HEK293 (cell line): Measurements from ENCODE around the gene SLC10A7.

ENCODE experiments used
- CTCF ChIA-PET: fragments of 350-600 bp; formaldehyde crosslinking; extraction: SDS; loops from one replicate; lab custom pipeline; 2021; ENCODE audit warnings: antibody characterized with exemption; lab: Yijun Ruan, JAX
- POLR2A ChIA-PET: fragments of 300-600 bp; formaldehyde crosslinking; extraction: SDS; loops from one replicate; lab custom pipeline; 2020; ENCODE audit warnings: antibody characterized with exemption, inconsistent platforms; lab: Yijun Ruan, JAX
- H3K27ac ChIP-seq: fragments of 200-500 bp; sonication (Bioruptor generic); 2 replicates; pipeline ENCODE4 v1.5.1; 2014; ENCODE audit warnings: low read depth, low read length, control low read depth, inconsistent platforms; ENCODE audit errors: extremely low read depth
- H3K36me3 ChIP-seq, 2 experiments: fragments of 200-500 bp in 1 of 2; sonication (Bioruptor generic) in 1 of 2; 1 replicate in 1 of 2; 2 replicates in 1 of 2; pipeline ENCODE4 v1.5.1; 2014 to 2017; ENCODE audit warnings: inconsistent platforms in 2 of 2, low read length in 2 of 2; ENCODE audit not compliant: control insufficient read depth in 2 of 2, insufficient read depth in 1 of 2
- H3K4me1 ChIP-seq: fragments of 200-500 bp; sonication (Bioruptor generic); 2 replicates; pipeline ENCODE4 v1.5.1; 2014; ENCODE audit warnings: mild to moderate bottlenecking, low read length, inconsistent platforms; ENCODE audit not compliant: control insufficient read depth, insufficient read depth
- H3K4me3 ChIP-seq: 2 replicates; pipeline ENCODE4 v1.5.1; 2011; ENCODE audit warnings: low read depth, mild to moderate bottlenecking, control low read depth, low read length, moderate library complexity
- H3K9me3 ChIP-seq: fragments of 200-500 bp; sonication (Bioruptor generic); 2 replicates; pipeline ENCODE4 v1.5.1; 2014; ENCODE audit warnings: low read depth, low read length, inconsistent platforms; ENCODE audit not compliant: control insufficient read depth, insufficient read depth
- HOXD13 ChIP-seq: sonication (generic); formaldehyde crosslinking; IDR thresholded peaks from 2 replicates; pipeline ENCODE4 v1.8.0; 2022; ENCODE audit warnings: missing genetic modification reagents, borderline replicate concordance
- RBAK ChIP-seq: fragments of 450-650 bp; formaldehyde crosslinking; IDR thresholded peaks from 2 replicates; pipeline ENCODE4 v1.5.1; 2016; ENCODE audit warnings: missing biosample characterization, missing genetic modification characterization
- TRIM28 ChIP-seq: IDR thresholded peaks from 2 replicates; pipeline ENCODE4 v1.6.1; 2011; ENCODE audit warnings: low read length, control low read depth, borderline replicate concordance
- ZBTB1 ChIP-seq: fragments of 450-650 bp; formaldehyde crosslinking; IDR thresholded peaks from 2 replicates; pipeline ENCODE4 v1.5.1; 2016; ENCODE audit warnings: missing biosample characterization, missing genetic modification characterization
- ZNF138 ChIP-seq: fragments of 450-650 bp; formaldehyde crosslinking; IDR thresholded peaks from 2 replicates; pipeline ENCODE4 v1.5.1; 2016; ENCODE audit warnings: missing biosample characterization, missing genetic modification characterization, borderline replicate concordance
- ZNF146 ChIP-seq: fragments of 450-650 bp; formaldehyde crosslinking; IDR thresholded peaks from 2 replicates; pipeline ENCODE4 v1.5.1; 2016; ENCODE audit warnings: missing biosample characterization, missing genetic modification characterization
- ZNF521 ChIP-seq: fragments of 450-650 bp; formaldehyde crosslinking; IDR thresholded peaks from 2 replicates; pipeline ENCODE4 v1.5.1; 2017; ENCODE audit warnings: missing biosample characterization, mild to moderate bottlenecking, missing genetic modification characterization
- ZNF544 ChIP-seq: fragments of 450-650 bp; formaldehyde crosslinking; IDR thresholded peaks from 2 replicates; pipeline ENCODE4 v1.5.0; 2017; ENCODE audit warnings: missing biosample characterization, missing genetic modification characterization
- ZNF561 ChIP-seq: fragments of 450-650 bp; IDR thresholded peaks from 2 replicates; pipeline ENCODE4 v1.5.1; 2018; ENCODE audit warnings: missing biosample characterization, missing genetic modification characterization, borderline replicate concordance
- ZNF610 ChIP-seq: fragments of 450-650 bp; formaldehyde crosslinking; IDR thresholded peaks from 2 replicates; pipeline ENCODE4 v1.5.1; 2016; ENCODE audit warnings: missing biosample characterization, missing genetic modification characterization, borderline replicate concordance
- ZNF626 ChIP-seq: fragments of 450-650 bp; sonication (Bioruptor Pico); formaldehyde crosslinking; IDR thresholded peaks from 2 replicates; pipeline ENCODE4 v1.5.1; 2018; ENCODE audit warnings: missing biosample characterization, missing genetic modification characterization, inconsistent platforms
- ZNF830 ChIP-seq: fragments of 450-650 bp; IDR thresholded peaks from 2 replicates; pipeline ENCODE4 v1.5.0; 2018; ENCODE audit warnings: missing biosample characterization, missing genetic modification characterization, low read depth, mild to moderate bottlenecking, moderate library complexity
- TF ChIP-seq, protein P1 (sequence below): fragments of 450-650 bp; formaldehyde crosslinking; conservative IDR thresholded peaks from 2 replicates; pipeline ENCODE4 v1.5.1; 2016; ENCODE audit warnings: low read depth, missing biosample characterization, missing genetic modification characterization
- TF ChIP-seq, protein P2 (sequence below): fragments of 450-650 bp; formaldehyde crosslinking; IDR thresholded peaks from 2 replicates; pipeline ENCODE4 v1.5.1; 2017; ENCODE audit warnings: missing biosample characterization, missing genetic modification characterization
- TF ChIP-seq, protein P3 (sequence below): fragments of 450-650 bp; formaldehyde crosslinking; IDR thresholded peaks from 2 replicates; pipeline ENCODE4 v1.5.1; 2016; ENCODE audit warnings: missing biosample characterization, missing genetic modification characterization
- TF ChIP-seq, protein P4 (sequence below): fragments of 450-650 bp; formaldehyde crosslinking; IDR thresholded peaks from 2 replicates; pipeline ENCODE4 v1.5.1; 2016; ENCODE audit warnings: missing biosample characterization, missing genetic modification characterization, borderline replicate concordance
- TF ChIP-seq, protein P5 (sequence below): fragments of 450-650 bp; formaldehyde crosslinking; IDR thresholded peaks from 2 replicates; pipeline ENCODE4 v1.5.1; 2017; ENCODE audit warnings: missing biosample characterization, missing genetic modification characterization

Gene SLC10A7

DNA sequence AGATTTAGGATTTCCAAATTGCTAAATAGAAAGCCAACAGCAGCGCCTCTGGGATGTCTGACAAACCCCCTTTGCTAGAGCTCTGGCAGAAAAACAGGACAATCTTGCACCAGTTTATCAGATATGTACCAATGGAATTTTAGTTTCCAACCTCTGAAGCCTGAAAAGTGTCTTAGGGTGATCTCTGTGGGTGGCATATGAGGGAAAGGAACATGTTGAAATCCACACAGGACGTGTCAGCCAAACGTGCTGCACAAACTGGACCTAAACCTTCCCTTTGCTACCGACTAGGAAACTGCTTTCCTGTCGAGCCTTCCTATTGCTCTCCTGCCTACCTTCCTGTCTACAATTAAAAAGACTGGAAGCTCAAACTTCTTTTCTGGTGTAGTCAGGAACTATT lies 253.9 kb downstream of the SLC10A7 start:
- POLR2A ChIA-PET = no interaction called here
- Histone ChIP-seq H3K4me1 (no peaks in the 10 kb centered on the region), H3K36me3 (no peaks in the 10 kb centered on the region), H3K9me3 (no peaks in the 10 kb centered on the region), H3K27ac (no peak overlapping the region), H3K4me3 (no peak overlapping the region)
- CTCF ChIA-PET = interaction anchor here (0.7 kb wide), 1 partner anchor 13 kb away, joined by 3 read pairs; no protein-coding TSS in a partner anchor
- TF ChIP-seq ZNF146 (no peak), ZBTB1 (tag by site-specific recombination) (no peak), TRIM28 (no peak), ZNF544 (no peak)
- TF ChIP-seq, protein P1, sequence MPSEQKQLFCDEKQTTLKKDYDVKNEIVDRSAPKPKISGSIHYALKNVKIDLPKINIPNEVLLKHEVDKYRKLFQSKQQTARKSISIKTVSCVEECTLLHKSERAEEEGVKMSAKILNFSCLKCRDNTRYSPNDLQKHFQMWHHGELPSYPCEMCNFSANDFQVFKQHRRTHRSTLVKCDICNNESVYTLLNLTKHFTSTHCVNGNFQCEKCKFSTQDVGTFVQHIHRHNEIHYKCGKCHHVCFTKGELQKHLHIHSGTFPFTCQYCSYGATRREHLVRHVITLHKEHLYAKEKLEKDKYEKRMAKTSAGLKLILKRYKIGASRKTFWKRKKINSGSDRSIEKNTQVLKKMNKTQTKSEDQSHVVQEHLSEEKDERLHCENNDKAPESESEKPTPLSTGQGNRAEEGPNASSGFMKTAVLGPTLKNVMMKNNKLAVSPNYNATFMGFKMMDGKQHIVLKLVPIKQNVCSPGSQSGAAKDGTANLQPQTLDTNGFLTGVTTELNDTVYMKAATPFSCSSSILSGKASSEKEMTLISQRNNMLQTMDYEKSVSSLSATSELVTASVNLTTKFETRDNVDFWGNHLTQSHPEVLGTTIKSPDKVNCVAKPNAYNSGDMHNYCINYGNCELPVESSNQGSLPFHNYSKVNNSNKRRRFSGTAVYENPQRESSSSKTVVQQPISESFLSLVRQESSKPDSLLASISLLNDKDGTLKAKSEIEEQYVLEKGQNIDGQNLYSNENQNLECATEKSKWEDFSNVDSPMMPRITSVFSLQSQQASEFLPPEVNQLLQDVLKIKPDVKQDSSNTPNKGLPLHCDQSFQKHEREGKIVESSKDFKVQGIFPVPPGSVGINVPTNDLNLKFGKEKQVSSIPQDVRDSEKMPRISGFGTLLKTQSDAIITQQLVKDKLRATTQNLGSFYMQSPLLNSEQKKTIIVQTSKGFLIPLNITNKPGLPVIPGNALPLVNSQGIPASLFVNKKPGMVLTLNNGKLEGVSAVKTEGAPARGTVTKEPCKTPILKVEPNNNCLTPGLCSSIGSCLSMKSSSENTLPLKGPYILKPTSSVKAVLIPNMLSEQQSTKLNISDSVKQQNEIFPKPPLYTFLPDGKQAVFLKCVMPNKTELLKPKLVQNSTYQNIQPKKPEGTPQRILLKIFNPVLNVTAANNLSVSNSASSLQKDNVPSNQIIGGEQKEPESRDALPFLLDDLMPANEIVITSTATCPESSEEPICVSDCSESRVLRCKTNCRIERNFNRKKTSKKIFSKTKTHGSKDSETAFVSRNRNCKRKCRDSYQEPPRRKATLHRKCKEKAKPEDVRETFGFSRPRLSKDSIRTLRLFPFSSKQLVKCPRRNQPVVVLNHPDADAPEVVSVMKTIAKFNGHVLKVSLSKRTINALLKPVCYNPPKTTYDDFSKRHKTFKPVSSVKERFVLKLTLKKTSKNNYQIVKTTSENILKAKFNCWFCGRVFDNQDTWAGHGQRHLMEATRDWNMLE (tag by site-specific recombination) = no peak
- TF ChIP-seq, protein P2, sequence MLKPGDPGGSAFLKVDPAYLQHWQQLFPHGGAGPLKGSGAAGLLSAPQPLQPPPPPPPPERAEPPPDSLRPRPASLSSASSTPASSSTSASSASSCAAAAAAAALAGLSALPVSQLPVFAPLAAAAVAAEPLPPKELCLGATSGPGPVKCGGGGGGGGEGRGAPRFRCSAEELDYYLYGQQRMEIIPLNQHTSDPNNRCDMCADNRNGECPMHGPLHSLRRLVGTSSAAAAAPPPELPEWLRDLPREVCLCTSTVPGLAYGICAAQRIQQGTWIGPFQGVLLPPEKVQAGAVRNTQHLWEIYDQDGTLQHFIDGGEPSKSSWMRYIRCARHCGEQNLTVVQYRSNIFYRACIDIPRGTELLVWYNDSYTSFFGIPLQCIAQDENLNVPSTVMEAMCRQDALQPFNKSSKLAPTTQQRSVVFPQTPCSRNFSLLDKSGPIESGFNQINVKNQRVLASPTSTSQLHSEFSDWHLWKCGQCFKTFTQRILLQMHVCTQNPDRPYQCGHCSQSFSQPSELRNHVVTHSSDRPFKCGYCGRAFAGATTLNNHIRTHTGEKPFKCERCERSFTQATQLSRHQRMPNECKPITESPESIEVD (tag by site-specific recombination) = no peak
- TF ChIP-seq, protein P3, sequence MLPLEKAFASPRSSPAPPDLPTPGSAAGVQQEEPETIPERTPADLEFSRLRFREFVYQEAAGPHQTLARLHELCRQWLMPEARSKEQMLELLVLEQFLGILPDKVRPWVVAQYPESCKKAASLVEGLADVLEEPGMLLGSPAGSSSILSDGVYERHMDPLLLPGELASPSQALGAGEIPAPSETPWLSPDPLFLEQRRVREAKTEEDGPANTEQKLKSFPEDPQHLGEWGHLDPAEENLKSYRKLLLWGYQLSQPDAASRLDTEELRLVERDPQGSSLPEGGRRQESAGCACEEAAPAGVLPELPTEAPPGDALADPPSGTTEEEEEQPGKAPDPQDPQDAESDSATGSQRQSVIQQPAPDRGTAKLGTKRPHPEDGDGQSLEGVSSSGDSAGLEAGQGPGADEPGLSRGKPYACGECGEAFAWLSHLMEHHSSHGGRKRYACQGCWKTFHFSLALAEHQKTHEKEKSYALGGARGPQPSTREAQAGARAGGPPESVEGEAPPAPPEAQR (tag by site-specific recombination) = no peak

DNA sequence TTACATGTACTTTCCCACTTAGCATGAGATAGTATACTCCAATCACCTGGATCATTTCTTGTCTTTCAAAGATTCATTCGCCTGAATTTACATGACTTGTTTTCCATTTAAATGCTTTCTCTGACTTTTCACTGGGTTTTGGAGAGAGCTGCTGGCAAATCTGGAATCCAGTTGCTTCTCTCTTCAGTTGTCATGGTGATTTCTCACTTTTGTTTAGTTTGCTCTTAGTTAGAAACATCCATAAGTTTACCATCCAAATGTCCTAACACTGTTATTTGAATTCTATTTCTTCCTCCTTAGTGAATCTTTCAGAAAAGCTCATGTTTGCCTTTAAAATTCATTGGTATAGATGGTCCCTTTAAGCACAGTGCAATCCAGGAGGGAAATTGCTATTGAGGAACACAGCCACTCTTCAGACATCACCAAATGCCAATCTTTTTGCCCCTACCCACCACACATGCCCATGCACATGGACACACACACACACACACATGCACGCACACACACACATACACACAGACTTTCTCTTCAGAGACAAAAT lies 255.7 kb downstream of the SLC10A7 start:
- no peaks in the 10 kb centered on the region for H3K9me3 ChIP-seq
- CTCF ChIA-PET = no interaction called here
- H3K36me3 ChIP-seq = no peaks in the 10 kb centered on the region
- H3K27ac ChIP-seq = no peak overlapping the region
- no peak overlapping the region for H3K4me3 ChIP-seq
- H3K4me1 ChIP-seq = no peaks in the 10 kb centered on the region
- POLR2A ChIA-PET = no interaction called here
- TF ChIP-seq ZNF521 (tag by site-specific recombination) = no peak
- no peak for TF ChIP-seq ZNF561 (tag by site-specific recombination)
- no peak for TF ChIP-seq HOXD13 (CRISPR knock-in tag)
- TF ChIP-seq ZNF830 (tag by site-specific recombination) = no peak
- no peak for TF ChIP-seq ZNF138 (tag by site-specific recombination)
- TF ChIP-seq, protein P4, sequence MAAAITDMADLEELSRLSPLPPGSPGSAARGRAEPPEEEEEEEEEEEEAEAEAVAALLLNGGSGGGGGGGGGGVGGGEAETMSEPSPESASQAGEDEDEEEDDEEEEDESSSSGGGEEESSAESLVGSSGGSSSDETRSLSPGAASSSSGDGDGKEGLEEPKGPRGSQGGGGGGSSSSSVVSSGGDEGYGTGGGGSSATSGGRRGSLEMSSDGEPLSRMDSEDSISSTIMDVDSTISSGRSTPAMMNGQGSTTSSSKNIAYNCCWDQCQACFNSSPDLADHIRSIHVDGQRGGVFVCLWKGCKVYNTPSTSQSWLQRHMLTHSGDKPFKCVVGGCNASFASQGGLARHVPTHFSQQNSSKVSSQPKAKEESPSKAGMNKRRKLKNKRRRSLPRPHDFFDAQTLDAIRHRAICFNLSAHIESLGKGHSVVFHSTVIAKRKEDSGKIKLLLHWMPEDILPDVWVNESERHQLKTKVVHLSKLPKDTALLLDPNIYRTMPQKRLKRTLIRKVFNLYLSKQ = no peak
- TF ChIP-seq, protein P1 (tag by site-specific recombination) = no peak
- TF ChIP-seq RBAK = no peak
- TF ChIP-seq, protein P5, sequence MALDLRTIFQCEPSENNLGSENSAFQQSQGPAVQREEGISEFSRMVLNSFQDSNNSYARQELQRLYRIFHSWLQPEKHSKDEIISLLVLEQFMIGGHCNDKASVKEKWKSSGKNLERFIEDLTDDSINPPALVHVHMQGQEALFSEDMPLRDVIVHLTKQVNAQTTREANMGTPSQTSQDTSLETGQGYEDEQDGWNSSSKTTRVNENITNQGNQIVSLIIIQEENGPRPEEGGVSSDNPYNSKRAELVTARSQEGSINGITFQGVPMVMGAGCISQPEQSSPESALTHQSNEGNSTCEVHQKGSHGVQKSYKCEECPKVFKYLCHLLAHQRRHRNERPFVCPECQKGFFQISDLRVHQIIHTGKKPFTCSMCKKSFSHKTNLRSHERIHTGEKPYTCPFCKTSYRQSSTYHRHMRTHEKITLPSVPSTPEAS (tag by site-specific recombination) = no peak
- no peak for TF ChIP-seq ZNF610 (tag by site-specific recombination)
- no peak for TF ChIP-seq ZNF626 (tag by site-specific recombination)
